CD4-positive, alpha-beta T cell treated with Interleukin-12 subunit alpha and Interleukin-12 subunit beta, for 1 hour (primary cell): ENCODE data around the gene TOX4.
"Not testable (repeated sequence)": the region's sequence is repeated elsewhere in the genome, so short reads cannot be mapped to it uniquely, and the experiment has no call there.

ENCODE experiments used
- DNase-seq: peaks from one replicate; pipeline ENCODE4 v3.0.0-alpha.2; 2020

The TOX4 gene

DNA sequence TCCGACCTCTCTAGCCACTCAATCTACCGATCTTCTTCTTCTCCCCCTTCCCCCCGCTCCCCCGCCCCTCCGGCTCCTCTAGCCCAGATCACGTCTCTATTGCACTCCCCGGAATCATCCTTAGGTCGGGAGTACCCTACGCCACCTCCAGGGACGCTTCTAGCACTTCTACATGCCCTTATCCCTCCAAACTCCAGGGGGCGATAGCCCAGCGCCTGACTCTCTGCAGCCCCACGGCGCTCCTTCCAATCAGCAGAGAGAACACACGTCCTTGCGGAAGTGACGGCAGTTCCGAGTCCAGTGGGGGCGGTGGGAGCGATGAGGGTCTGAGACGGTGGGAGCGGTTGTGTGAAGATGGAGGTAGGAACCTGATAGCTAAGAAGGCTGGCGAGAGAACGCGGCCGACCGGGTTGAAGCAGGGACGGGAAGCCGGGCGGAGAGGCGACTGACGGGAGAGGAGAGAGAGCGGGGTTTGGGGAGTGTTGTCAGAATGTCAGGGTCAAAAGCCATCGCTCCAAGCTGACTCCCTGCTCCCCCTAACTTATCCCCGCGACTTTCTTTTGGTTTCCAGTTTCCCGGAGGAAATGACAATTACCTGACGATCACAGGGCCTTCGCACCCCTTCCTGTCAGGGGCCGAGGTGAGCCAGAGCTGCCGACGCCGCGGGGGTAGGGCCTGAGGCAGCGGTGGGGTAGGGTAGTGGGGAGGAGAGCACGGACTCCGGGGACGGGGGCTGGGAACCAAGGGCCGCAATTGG, at the start of gene TOX4, which contains the start of gene RAB2B:
TSS of gene TOX4 (plus strand) at position 271 of the 757 bp plus-strand sequence. CDS start at position 355, 84 bp downstream.
TSS of gene RAB2B (minus strand) at position 35 of the 757 bp plus-strand sequence. CDS start 87 bp downstream, outside the sequence.
- peak; percentile 99 for DNase-seq

DNA sequence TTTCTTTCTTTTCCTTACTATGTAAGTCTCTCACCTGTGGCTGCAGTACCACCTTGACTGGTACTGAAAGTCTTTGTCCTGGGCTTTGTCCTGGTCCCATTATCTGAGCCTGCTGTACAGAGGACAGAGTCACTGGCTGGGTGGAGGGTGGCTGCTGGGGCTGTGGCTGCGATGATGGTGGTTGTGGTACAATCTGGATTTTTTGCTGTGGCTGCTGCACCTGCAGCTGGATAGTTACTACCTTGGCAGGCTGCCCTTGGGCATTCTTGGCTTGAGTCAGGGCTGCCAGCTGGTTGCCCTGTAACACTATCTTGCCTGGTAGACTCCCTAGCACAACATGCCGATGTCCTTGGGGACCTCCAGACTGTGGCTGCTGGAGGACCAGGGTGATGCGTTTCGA, 48.1 kb upstream of the TOX4 start:
- DNase-seq, result no peak

DNA sequence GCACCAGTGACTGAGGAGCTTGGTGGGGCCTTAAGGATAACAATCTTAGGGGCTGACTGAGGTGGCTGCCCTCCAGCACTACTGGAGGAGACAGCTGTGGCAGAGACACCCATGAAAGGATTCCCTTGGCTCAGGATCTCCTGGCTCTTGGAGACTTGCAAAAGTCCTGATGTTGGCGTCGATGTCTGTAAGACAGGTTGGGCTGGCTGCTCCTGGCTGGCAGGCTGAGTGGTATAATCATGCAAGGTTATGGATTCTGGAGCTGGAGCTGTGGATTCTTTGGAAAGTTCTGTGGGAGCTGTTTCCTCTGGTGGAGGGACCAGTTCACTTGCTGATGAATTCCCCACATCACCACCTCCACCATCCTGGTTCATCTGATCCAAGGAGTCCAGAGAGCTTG, 45.9 kb upstream of the TOX4 start:
- no peak for DNase-seq

DNA sequence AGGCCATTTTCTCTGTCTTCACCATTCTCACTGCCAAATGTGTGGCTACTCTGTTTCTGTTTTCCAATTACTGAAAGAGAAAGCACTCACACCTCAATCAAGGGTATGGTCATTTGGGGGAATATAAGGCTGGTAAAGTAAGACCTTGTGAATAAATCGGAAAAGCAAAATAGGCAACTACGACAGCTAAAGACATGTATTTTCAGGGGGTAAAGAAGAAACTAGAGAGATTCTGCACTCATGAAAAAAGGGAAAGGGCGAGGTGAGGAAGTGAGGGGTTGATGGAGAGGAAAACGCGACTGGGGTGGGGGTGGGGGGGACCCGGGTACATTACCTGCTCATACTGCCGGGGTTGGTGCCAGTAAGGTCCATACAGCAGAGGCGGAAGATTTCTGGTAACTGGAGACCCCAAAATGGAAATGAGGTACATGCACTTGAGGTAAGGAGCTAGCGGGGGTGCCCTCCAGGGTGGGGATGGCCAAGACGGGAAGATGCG, 40.4 kb upstream of the TOX4 start:
- DNase-seq, result no peak

DNA sequence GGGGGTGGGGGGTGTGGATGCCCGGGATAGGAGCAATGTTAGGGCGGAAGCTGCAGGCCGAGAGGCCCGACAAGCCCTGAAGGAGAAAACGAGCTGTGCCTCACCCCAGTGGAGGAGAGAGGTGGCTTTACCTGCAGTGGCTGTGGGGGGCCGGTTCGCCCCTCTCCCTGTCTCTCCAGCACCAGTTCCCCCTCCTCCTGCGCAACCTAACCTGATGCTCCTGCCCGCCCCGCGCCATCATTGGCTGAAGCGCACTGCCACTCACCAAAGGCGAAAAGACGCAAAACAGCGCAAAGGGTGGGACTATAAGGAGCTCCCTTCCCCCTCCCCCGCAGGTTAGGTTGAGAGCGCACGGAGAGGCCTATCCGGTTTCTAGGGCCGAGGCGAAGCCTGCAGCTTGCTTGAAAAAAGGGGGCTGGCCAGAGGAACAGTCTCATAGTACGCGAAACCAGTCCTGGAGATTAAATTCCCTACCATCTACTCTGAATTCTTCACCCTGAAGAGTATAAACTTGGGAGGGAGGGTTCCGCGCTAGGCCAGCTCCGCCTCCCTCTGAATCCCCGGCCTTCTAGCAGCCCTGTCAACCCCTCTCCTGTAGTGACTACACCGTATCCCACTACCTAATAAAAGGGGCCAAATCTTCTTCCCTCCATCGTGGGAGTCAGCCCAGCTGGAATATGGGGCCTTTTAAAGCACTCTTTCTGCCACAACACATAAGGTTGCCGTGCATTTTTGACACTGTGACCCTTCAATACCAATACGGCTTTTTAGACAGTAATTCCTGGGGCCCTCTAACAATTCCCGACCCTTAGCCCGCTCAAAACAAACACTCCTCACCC, 39.7 kb upstream of the TOX4 start:
- peak; percentile 99 for DNase-seq

DNA sequence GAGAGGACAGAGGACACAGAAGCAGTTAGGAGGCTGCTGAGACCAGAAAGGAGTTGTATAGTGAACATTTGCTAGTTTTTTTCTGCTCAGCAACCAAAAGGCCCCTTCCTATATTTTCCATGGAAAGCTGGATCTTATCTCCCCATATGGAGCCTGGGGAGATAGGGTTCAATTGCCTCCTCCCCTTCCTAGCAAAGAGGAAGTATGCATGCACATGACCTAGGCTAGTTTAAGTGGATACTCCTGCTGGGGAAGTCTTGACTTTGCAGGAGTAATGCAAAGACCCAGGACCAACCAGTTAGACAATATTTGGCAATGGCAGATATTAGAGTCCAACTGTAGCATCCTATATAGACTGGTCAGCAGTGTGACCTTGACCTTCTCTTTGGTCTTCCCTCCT, 36.1 kb upstream of the TOX4 start:
- no peak for DNase-seq

DNA sequence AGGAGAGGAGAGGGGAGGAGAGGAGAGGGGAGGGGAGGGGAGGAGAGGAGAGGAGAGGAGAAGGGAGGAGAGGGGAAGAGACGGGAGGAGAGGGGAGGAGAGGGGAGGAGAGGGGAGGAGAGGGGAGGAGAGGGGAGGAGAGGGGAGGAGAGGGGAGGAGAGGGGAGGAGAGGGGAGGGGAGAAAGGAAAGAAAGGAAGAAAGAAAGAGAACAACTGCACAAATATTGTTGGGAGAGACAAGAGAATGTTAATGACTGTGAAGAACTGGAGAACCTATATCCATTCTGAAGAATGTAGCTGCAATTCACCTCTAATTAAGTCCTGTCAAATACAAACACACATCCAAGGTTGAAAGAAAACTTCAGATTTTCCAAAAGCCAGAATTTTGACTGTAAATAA, 34.3 kb upstream of the TOX4 start:
- DNase-seq, result not testable (repeated sequence)

DNA sequence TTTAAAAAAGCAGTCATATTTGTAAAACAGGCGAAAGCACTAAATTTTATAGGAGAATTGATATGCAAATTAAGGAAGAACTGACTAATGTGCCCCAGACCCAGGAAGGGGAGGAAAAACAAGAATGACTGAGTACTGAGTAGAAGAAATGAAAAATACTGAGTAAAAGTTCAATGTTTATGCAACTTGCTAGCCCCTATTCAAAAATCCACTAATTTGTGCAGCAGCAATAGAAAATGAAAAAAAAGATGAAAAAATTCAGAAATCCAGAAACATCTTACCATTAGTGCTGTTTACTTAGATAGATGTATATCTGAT, 27.1 kb upstream of the TOX4 start:
- no peak for DNase-seq

DNA sequence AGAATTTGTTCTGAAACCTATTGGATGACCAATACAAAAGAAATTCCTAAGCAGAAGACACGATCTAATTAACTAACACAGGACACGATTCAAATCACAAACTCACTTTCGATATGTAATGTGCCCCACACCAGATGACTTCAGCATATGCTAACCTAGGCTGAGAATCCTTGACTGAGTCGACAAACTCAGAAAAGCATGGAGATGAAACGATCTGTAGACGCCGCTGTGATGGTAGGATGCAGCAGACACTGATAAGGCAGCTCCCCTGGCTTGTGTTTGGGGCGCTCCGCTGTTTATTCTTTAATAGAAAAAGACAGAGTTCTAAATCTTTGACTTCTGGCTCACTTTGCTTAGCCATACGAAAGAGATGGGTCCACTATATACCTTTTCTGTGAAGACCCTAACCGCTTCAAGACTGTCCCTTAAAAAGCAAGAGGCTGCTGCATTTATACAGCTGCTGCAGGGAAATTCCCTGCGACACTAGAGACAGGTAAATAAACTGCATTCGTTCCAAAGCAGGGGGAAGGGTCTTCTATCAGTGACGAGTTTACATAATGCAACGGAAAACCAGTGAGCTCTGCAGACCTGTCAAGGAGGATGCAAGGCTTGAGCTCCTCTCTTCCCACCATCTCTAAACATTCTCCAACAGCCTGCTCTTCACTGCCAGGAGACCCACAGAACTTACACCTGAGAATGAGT, 22.0 kb upstream of the TOX4 start:
- peak; percentile 53 for DNase-seq

DNA sequence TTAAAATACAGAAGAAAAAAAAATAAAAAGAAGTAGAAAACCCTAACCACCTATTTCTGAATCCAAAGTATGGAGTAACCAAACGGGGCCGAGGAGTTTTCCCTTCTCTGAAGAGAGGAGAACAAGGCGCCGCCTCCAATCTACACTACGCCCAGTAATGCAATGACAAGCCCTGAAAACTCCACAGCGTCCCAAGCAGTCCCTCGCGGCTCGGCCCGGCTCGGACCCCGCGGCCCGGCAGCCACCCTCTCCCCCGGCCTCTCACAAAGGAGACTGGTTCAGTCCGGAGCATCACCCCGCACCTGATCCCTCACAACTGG, 21.4 kb upstream of the TOX4 start:
- DNase-seq, result no peak

DNA sequence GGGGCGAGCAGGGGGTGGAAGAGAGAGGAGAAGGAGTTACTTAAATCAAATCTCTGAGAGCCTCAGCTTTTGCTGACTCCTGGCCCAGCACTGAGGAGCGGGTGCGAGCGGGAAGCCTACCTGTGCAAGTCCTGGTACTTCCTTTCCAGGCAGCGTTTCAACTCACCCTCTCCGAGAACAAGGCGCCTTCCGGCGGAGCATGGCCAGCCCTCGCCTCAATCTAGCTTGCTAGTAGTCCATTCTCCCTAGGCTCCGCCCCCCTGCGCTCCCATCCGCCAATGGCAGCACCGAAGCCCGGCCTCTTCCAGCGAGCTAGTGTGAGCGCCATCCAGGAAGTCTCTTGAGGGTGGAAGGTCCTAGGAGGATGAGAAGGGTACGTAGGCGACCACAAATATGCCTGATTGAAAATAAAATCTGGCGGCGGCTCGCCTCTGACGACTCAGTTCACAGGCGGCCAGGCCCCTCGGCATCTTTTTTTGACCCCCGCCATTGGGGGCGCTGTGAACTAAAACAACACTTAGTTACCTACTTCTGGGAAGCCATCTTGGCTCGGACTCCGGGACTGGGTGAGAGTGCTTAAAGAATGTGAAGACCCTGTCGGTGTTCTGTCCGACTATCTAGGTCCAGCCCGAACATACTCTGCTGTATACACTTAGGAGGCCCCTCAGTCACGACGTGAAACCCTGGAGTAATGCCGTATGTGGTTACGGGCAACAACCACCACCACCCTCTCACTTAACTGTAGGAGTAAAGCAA, 20.9 kb upstream of the TOX4 start, which contains the start of gene CHD8:
TSS of gene CHD8 (minus strand) at position 212 of the 756 bp plus-strand sequence. CDS start 24,480 bp downstream, outside the sequence.
- DNase-seq, result peak; percentile 99

DNA sequence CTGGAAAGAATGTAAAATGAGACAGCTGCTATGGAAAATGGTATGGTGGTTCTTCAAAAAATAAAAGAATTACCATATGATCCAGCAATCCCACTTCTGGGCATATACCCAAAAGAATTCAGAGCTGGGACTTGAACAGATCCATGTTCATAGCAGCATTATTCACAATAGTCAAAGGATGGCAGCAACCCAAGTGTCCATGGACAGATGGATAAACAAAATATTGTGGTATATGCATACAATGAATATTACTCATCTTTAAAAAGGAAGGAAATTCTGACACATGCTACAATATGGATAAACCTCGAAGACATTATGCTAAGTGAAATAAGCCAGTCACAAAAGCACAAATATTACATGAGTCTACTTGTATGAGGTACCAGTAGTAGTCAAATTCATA, 9.4 kb upstream of the TOX4 start:
- DNase-seq, result no peak

DNA sequence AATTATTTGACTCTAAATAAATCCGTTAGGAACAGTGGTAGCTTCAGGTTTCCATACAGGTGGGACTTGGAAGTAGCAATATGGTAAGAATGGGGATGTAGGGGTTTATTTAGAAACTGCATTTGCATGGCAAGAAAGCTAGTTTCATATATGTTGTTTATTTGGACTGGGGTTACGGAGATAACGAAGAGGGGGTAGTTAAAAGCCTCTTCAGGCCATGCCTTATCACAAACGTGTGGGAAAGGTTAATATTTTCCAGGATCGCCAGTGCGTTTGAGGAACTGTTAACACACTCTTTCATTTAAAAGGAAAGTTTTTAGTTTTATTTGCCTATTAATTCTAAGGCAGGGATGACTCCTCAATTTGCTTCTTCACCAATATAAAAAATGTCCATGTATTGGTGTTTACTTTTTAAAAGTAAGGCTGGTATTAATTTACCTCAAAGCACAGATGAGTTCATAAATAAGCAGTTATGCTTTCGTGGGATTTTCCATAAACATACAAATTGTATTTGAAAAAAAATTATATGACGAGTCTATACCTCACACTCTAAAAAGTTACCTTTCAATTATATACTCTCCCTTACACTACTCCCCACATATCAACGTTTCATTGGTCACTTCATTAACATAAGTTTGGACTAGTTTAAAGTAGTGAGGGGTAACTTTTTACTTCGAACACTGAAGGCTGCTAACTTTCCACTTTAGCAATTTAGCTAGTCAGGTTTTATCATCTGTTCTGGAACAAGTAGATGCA, 1.1 kb upstream of the TOX4 start:
- no peak for DNase-seq

DNA sequence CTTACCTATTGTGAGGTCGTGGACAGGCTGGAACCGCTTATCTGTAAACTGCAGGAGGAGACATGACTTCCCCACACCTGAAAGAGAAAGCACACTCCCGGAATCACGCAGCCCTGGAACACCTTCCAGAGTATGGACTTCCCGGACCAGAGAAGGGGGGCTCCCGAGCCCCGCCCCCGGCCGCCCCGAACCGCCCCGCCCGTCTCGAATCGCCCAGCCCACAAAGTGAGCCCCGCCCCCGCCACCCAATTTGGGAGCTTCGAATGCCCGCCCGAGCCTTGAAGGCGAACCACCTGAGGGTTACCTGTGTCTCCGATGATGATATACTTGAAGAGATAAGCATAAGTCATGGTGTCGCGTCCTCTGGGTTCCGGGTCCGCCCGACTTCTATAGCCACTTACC, 471 bp upstream of the TOX4 start:
- no peak for DNase-seq

DNA sequence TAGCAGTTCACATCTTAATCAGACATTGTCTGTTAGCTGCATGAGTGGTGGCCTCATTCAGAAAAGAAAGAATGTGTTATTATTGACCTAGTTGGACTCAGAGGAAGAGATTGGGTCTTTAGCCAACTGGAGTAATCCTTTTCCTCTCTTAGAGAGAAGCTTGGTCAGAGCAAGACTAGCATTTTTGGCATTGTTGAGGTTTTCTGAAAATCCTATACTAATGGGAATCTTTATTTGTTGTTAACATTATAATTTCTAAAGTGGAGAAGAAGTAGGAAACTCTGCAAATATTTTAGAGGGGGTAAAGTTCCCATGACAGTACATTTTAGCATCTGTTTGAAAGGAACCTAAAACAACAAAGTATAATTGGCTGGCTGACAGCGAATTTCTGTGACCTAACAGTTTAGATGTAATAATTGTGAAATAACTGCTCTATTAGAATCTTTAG, 9.7 kb downstream of the TOX4 start:
- DNase-seq, result no peak

DNA sequence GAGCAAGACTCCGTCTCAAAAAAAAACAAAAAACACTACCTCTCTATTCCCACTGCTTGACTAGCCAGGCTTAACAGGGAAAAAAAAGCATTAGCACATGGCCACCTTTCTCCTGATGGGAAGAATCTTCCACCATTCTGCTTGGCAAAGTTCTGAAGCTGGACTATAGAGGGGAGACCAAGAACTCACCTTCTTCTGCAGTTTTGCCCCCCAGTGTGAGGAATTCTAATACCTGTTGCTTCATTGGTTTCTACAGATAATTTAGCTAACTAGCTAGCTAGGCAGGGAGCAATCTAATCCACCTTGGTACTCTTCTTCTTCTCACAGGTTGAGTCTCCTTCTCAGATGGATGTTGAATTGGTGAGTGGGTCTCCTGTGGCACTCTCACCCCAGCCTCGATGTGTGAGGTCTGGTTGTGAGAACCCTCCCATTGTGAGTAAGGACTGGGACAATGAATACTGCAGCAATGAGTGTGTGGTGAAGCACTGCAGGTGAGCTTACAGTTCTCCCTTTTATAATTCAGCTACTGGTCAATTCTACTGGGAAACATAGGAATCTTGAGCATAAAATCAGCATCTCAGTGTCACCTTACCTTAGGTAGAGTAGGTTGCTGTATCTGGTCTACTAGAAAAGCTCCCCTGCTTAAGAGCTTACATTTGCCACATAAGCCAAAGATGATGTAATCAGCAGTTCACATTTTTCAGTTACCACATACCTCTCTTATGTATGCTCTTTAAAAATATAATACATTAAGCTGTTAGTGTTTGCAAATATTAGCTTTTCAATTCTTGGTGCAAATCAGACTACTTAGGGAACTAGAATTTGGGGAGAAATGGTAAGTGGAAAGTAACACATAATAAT, 18.1 kb downstream of the TOX4 start:
- no peak for DNase-seq

DNA sequence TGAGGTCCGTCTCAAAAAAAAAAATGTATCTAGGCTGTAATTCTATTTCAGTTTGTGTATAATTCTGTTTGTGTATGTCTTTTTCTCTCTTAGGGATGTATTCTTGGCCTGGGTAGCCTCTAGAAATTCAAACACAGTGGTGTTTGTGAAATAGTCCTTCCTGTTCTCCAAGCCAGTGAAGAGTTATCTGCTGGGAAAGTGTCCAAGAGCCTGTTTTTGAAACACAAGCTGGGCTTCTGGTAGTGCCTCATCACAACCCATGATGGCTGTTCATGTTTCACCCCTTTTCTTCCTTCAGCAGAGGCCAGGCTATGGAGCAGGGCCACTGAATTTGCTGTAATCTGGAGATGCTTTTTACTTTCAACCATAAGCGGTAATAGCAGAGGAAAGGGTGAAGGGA, 19.5 kb downstream of the TOX4 start:
- DNase-seq, result no peak

DNA sequence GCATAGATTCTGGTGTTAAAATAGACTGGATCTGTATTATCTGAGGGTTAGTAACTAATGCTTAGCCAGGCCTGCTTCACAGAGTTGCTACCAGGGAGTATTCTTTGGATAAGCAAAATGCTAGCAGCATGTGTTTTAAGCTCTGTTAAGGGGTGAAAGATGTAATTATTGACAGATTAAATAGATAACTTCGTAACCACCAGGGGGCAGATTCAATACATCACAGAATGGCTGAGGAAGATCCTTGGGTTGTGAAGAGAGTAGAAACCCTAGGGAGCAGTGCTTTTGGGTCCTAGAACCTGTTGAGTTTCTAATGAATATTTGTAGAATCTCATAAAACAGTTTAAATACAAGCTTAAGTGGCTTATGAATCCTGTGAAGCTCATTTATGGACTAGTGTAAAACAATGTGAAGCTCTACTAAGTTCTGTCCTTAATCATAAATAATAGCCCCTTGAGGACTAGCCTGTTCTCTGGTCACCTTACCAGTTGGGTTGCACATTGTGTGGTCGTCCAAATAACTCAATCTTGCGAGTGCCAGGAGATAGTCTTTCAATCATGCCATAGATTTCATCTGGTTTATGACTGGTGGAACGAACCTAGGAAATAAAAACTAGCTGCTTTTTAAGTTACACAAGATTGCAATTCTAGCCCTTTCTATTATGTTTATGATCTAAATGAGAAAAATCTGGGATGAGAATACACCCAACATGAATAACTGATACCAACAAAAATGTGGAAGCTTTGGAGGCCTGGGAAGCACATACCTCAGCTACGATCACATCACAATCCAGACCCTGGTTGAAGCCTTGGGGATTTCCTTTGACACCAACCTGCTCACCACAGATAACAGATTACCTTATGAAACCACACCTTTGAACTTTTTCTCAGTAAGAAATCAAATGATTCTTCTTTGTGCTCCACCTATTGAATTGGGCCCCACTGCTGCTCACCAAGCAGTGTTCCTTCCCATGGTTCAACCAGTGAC, 21.8 kb downstream of the TOX4 start:
- DNase-seq, result peak; percentile 72

DNA sequence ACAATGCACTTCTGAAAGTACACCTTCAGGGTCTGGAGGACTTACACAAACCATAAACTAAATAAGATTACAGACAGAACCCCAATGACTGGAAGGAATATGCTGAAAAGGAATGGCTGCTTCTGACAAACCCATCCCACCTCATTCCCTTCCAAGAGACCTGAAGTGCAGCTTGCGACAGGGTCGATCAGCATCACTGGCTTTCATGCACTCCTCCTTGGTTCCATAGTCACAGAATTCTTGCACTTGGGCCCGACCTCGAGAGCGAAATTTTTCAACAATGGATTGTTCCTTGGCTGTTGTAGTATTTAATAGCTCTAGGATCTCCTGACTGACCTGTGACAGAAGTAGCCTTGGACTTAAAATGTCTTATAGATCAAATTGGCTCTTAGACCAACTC, 24.6 kb downstream of the TOX4 start:
- DNase-seq, result no peak

DNA sequence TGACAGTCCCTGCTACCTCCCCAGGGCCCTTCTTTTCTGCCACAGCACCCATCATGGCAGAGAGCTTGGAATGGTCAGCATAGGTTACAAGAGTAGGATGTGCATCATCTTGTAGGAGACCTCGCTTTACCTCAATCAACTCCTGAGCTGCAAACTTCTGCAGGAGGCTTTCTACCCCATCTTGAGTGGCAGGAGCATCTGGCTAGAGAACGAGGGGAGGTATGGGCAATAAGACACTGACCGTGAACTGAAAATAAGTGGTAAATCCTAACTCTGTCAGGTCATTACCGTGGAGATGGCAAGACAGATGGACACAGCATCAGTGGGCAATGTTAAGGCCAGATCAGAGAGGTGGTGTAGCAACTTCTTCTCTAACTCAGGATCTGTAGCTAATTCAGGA, 26.4 kb downstream of the TOX4 start:
- no peak for DNase-seq
